T-helper 22 cell (primary cell): Measurements from ENCODE around the gene SOWAHA.
"Not testable (repeated sequence)": the region's sequence is repeated elsewhere in the genome, so short reads cannot be mapped to it uniquely, and the experiment has no call there.

ENCODE experiments used
- DNase-seq: peaks from one replicate; pipeline ENCODE4 v3.0.0-alpha.2; 2020; ENCODE audit warnings: low read depth

Gene SOWAHA

DNA sequence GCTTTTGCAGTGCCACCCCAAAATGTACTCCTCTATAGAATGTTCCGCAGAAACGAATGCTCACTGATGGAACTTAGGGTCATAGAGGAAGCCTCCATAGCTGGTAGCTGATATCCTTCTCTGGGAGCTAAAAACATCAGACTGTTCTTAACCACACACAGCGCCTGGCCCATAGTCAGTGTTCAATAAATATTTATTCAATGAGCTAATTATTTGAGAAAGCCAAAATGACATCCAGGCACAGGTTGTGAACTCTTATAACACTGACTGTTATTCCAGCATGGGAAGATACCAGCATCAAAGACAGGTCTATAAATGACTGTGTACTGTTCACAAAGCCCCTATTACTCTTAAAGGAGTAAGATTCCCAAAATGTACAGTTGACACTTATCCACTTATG is 40.2 kb downstream of the SOWAHA start:
- DNase-seq: no peak

DNA sequence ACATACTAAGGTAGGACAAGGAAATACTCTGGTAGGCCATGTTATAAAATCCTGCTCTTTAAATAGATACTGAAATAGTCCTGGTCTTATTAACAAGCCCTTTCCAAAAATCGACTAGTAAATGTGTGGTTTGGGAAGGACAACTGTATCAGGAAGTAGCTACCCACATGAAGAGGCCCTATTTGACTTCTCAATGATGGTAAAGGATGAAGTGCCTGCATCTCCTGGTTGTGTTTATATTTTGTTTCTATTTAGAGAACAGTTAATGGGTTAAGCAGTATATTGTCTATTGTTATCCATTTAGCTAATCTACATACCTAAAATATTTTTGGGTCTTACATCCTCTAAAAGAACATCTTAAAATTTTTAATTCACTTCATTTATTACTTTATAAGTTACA is 40.7 kb downstream of the SOWAHA start:
- no peak for DNase-seq

DNA sequence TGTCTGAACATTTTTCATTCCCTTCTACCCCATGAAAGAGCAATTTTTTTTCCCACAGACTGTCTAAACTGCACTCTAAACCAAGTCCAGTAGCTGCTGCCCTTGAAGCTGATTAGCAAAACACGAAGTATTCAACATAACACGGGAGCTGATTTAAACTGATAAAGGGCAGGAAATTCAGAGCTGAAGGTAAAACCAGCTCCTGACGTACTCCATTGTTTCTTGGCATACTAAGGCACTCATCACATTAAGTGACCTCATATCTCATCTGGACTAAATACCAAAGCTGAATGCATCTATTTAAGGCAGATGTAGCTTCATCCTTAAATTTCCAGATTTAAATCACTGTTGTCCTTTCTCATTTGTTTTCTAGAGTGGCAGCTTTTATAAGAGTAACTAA is 41.2 kb downstream of the SOWAHA start:
- no peak for DNase-seq

DNA sequence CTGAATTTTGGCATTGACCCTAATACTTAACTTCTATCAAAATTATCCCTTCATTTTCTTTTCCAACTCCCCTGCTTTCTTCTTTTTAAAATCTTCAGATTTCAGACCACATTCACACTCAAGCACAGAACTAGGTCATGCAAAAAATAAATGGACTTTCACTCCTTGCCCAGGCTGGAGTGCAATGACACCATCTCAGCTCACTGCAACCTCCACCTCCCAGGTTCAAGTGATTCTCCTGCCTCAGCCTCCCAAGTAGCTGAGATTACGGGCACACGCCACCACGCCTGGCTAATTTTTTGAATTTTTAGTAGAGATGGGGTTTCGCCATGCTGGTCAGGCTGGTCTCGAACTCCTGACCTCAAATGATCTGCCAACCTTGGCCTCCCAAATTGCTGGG is 41.9 kb downstream of the SOWAHA start:
- DNase-seq: not testable (repeated sequence)

DNA sequence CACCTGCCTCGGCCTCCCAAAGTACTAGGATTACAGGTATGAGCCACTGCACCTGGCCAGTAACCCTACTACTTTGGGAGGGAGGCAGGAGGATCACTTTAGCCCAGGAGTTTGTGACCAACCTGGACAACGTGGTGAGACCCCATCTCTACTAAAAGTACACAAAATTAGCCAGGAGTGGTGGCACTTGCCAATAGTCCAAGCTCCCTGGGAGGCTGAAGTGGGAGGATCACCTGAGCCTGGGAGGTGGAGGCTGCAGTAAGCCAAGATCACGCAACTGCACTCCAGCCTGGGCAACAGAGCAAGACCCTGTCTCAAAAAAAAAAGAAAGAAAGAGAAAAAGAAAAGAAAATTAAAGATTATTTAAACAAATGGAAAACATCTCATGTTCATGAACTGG is 42.9 kb downstream of the SOWAHA start:
- DNase-seq: no peak

DNA sequence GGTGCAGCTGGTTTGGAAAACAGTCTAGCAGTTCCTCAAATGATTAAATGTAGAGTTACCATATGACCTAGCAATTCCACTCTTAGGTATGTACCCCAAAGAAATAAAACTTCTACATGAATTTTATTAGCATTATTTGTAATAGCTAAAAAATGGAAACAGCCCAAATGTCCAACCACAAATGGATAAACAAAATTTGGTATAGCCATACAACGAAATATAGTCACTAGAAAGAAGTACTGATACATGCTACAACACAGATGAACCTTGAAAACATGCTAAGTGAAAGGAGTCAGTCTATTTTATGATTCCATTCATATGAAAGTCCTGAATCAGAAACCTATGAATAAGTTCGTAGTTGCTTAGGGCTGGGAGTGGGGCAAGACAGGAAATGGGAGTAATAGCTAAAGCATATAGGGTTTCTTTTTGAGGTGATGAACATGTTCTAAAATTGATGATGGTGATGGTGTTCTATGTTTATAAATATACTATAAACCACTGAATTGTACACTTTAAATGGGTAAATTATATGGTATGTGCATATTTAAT is 46.9 kb downstream of the SOWAHA start:
- no peak for DNase-seq

DNA sequence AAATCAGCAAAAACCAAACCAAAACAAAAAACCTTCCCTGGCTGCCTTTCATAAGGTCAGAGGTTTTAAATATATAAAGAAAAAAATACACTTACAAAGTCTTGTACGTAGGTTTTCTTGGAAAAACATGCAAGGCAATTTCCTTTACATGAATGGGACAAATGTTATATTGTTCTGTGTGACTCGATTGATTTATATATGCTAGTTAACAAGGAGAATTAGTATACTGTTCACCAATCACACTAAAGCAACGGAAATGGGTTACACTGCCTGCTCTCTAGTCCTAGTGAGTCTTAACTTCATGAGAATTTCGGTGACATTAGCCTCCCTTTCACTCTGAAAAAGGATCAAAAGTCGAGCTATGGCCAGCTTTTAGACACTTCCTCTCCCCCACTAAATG is 47.6 kb downstream of the SOWAHA start:
- no peak for DNase-seq

DNA sequence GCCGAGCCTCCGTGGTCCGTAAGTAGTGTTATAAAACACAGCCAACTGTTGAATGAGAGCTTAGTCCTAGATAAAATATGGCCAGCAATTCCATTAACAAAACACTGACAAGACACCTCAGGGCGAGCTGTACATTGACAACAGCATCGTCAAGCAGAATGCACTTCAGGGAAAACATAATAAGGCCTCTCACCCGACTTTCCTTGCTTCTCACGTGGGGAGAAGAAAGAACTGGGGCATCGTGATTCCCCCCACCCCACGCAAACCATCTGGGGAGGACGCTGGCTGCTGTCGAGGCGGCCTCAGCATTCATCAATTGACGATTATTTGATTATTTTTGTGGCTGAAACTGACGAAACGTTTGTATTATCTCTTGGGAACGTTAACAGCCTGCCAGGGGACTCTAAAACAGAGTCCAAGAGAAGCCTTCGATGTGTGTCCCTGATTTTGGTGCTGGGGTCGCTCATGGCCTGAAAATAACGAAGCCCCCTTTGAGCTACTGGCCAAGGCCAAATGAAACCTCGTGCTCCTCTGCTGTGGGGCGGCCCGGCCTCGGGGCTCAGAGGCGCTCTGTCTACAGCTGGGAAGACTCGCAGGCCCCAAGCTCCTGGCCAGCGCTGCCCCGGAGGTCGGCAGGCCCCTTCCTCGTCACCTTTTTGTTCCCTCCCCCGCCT is 52.7 kb downstream of the SOWAHA start:
- DNase-seq: no peak
